Spleen (tissue), 7 donors: ENCODE data around the gene FRMD1.

Source experiments
- CTCF ChIP-seq, 11 experiments: fragments of 200-600 bp in 7 of 11; fragments of 450-650 bp in 4 of 11; sonication (generic) in 4 of 11; IDR thresholded peaks in 8 of 11; conservative IDR thresholded peaks in 3 of 11; 1 replicate in 7 of 11; 2 replicates in 4 of 11; pipeline versions ENCODE4 v1.4.0 to v1.8.0; 2016 to 2021; ENCODE audit warnings: antibody characterized with exemption in 11 of 11, inconsistent platforms in 4 of 11, mild to moderate bottlenecking in 1 of 11
- POLR2A ChIP-seq, 3 donors: fragments of 450-650 bp; IDR thresholded peaks; one replicate each; pipeline ENCODE4 v1.5.1; 2017; ENCODE audit warnings: antibody characterized with exemption in 3 of 3, mild to moderate bottlenecking in 1 of 3
- POLR2AphosphoS5 ChIP-seq, 3 donors: sonication (generic); formaldehyde crosslinking; IDR thresholded peaks; one replicate each; pipeline ENCODE4 v1.5.1; 2017; ENCODE audit warnings: antibody characterized with exemption in 3 of 3
- donor health status: DM: no; HTN: no; CAD: no; lungs with moderate emphysema.
- donor health status: DM: no; HTN: no; CAD: no.
- donor health status: DM: no; HTN: no; CAD: no.

GRCh38 chr6:168063431-168063830, 15.6 kb downstream of the FRMD1 start:
- no peak for TF ChIP-seq CTCF (IDR thresholded peaks at IDR 0.05 in 8 of 11, conservative IDR thresholded peaks at IDR 0.05 in 3 of 11)
- no peak for TF ChIP-seq POLR2A (IDR thresholded peaks at IDR 0.05)
- TF ChIP-seq POLR2AphosphoS5 (IDR thresholded peaks at IDR 0.05): no peak
